ENCODE results near the gene PLEKHG3. TPM values are rescaled to one million over a fixed set of nuclear protein-coding genes. Genes with fewer than 3 reads are reported as not detected.

PLEKHG3 gene
- total and polyA plus RNA-seq, 2 experiments from 2014 or later = 23.0 to 83.1 TPM

- H3K79me2 ChIP-seq (replicated peaks; ENCODE audit: insufficient read depth) = peaks cover 23% of the 10 kb centered on the region
- peaks cover 63% of the 10 kb centered on the region for H3K4me1 ChIP-seq (ENCODE audit: insufficient read depth)
- Mint-ChIP-seq H3K36me3 (ENCODE audit: low read depth) (no peaks in the 10 kb centered on the region), H3K9me3 (no peaks in the 10 kb centered on the region), H3K4me1 (peaks cover 65% of the 10 kb centered on the region), H3K27ac (peak overlapping the region; percentile 34), H3K27me3 (ENCODE audit: insufficient read depth, low read depth, poor library complexity) (peaks cover 10% of the 10 kb centered on the region), H3K4me3 (peak overlapping the region; percentile 37)
- peak overlapping the region; percentile 85 for H3K27ac ChIP-seq (ENCODE audit: low read depth)
- H3K4me2 ChIP-seq = peak overlapping the region; percentile 95
- H3K36me3 ChIP-seq (ENCODE audit: insufficient read depth) = no peaks in the 10 kb centered on the region
- ATAC-seq = peak; percentile 12
- no peak overlapping the region for H2AFZ ChIP-seq
- H3K27me3 ChIP-seq (ENCODE audit: insufficient read depth) = peaks cover 5% of the 10 kb centered on the region; the same call in 1 of the 2 replicates
- peaks cover 25% of the 10 kb centered on the region; the same call in 1 of the 2 replicates for H3F3A ChIP-seq (replicated peaks; ENCODE audit: low read depth)
- peak overlapping the region; percentile 86 for H3K4me3 ChIP-seq
- no peaks in the 10 kb centered on the region for H3K9me2 ChIP-seq (ENCODE audit: insufficient read depth)
- DNase-seq (ENCODE audit: low spot score) = peak; percentile 75
- H4K20me1 ChIP-seq (replicated peaks; ENCODE audit: insufficient read depth) = peaks cover 5% of the 10 kb centered on the region
- peak; percentile 47; the same call in 1 of the 2 replicates for TF ChIP-seq NANOG (IDR thresholded peaks at IDR 0.05; ENCODE audit: borderline replicate concordance)
- no peak for TF ChIP-seq EZH2phosphoT487 (IDR thresholded peaks at IDR 0.05; ENCODE audit: unreplicated experiment)
- 0 out of 2 replicates have a peak, but pooled peaks have one; percentile 37 for TF ChIP-seq ZNF462 (CRISPR knock-in tag; IDR thresholded peaks at IDR 0.05)
Measured at GRCh38 chr14:64701660-64702059, 2.6 kb upstream of the PLEKHG3 start.

GRCh38 chr14:64702493-64703394, 1.5 kb upstream of the PLEKHG3 start:
- Mint-ChIP-seq H3K4me1 (peaks cover 71% of the 10 kb centered on the region), H3K36me3 (ENCODE audit: low read depth) (peaks cover 2% of the 10 kb centered on the region; the same call in 1 of the 3 replicates), H3K27ac (peak overlapping the region; percentile 47), H3K9me3 (no peaks in the 10 kb centered on the region), H3K4me3 (peak overlapping the region; percentile 81), H3K27me3 (ENCODE audit: insufficient read depth, low read depth, poor library complexity) (peaks cover 13% of the 10 kb centered on the region)
- H3K79me2 ChIP-seq (replicated peaks; ENCODE audit: insufficient read depth) = peaks cover 34% of the 10 kb centered on the region
- peak overlapping the region; percentile 95 for H3K4me2 ChIP-seq
- ATAC-seq (peak; percentile 70), DNase-seq (ENCODE audit: low spot score) (peak; percentile 98)
- H3K36me3 ChIP-seq (ENCODE audit: insufficient read depth) = no peaks in the 10 kb centered on the region
- H3K4me3 ChIP-seq = peak overlapping the region; percentile 86
- TF ChIP-seq CREB1 (CRISPR knock-in tag; IDR thresholded peaks at IDR 0.05; ENCODE audit: low read depth) = no peak
- peak; percentile 70 for TF ChIP-seq POLR2AphosphoS5 (IDR thresholded peaks at IDR 0.05; ENCODE audit: low read depth)
- peaks cover 69% of the 10 kb centered on the region for H3K4me1 ChIP-seq (ENCODE audit: insufficient read depth)
- no peak overlapping the region for H2AFZ ChIP-seq
- peaks cover 5% of the 10 kb centered on the region for H4K20me1 ChIP-seq (replicated peaks; ENCODE audit: insufficient read depth)
- peak overlapping the region; percentile 85 for H3K27ac ChIP-seq (ENCODE audit: low read depth)
- H3K9me2 ChIP-seq (ENCODE audit: insufficient read depth) = no peaks in the 10 kb centered on the region
- H3F3A ChIP-seq (replicated peaks; ENCODE audit: low read depth) = peaks cover 32% of the 10 kb centered on the region; the same call in 1 of the 2 replicates
- peaks cover 5% of the 10 kb centered on the region; the same call in 1 of the 2 replicates for H3K27me3 ChIP-seq (ENCODE audit: insufficient read depth)
